ENCODE results near the gene ADORA1.

GRCh38 chr1:203173011-203173555 is 45.6 kb downstream of the ADORA1 start:
- TF ChIP-seq CTCF (IDR thresholded peaks at IDR 0.05; ENCODE audit: low read length) (no peak), EZH2 (IDR thresholded peaks at IDR 0.05; ENCODE audit: borderline replicate concordance, low read length) (no peak)

Measured in OCI-LY1 (cell line).